Mammary epithelial cell (primary cell): ENCODE data around the gene SARS1.

Experiments used
- EZH2 ChIP-seq: IDR thresholded peaks from 2 replicates; pipeline ENCODE4 v1.6.1; 2012; ENCODE audit warnings: low read length, inconsistent platforms, borderline replicate concordance
- TF ChIP-seq, protein P1 (sequence below), 2 donors: IDR thresholded peaks in 1 of 2; conservative IDR thresholded peaks in 1 of 2; 2 replicates each; pipeline ENCODE4 v1.5.1; 2011 to 2012; ENCODE audit warnings: inconsistent platforms in 2 of 2, low read length in 2 of 2, mild to moderate bottlenecking in 2 of 2, control low read depth in 1 of 2, low read depth in 1 of 2; ENCODE audit not compliant: insufficient read depth in 1 of 2; ENCODE audit errors: extremely low read depth in 1 of 2

DNA sequence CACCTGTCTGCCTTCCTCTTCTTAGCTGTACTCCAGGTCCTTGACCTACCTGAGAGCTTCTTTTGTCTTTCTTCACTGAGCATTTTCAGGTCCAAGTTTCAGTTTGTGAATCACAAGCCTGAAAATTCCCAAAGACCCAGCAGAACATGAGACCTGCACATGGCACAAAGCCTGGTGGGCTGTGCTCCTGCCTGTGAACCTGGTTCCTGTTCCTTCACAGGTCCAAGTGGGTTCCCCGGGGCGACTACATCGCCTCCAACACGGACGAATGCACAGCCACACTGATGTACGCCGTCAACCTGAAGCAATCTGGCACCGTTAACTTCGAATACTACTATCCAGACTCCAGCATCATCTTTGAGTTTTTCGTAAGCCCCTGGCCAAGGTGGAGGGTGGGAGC, 42.1 kb upstream of the SARS1 start:
- TF ChIP-seq, protein P1, sequence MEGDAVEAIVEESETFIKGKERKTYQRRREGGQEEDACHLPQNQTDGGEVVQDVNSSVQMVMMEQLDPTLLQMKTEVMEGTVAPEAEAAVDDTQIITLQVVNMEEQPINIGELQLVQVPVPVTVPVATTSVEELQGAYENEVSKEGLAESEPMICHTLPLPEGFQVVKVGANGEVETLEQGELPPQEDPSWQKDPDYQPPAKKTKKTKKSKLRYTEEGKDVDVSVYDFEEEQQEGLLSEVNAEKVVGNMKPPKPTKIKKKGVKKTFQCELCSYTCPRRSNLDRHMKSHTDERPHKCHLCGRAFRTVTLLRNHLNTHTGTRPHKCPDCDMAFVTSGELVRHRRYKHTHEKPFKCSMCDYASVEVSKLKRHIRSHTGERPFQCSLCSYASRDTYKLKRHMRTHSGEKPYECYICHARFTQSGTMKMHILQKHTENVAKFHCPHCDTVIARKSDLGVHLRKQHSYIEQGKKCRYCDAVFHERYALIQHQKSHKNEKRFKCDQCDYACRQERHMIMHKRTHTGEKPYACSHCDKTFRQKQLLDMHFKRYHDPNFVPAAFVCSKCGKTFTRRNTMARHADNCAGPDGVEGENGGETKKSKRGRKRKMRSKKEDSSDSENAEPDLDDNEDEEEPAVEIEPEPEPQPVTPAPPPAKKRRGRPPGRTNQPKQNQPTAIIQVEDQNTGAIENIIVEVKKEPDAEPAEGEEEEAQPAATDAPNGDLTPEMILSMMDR (conservative IDR thresholded peaks at IDR 0.05 in 1 of 2, IDR thresholded peaks at IDR 0.05 in 1 of 2; ENCODE audit: extremely low read depth in 1 of 2, insufficient read depth in 1 of 2, low read depth in 1 of 2, low read length in 2 of 2) = no peak
- TF ChIP-seq EZH2 = no peak
